Stimulated activated naive CD8-positive, alpha-beta T cell treated with anti-CD3 and anti-CD28 coated beads, Interleukin-15, Interleukin-2, amounts not matched to agents 100 U/mL and 50 U/mL, for 24 hours (primary cell): ENCODE results near the gene KLK6.

Experiments used
- ATAC-seq: fragments of 150-1000 bp; cut with Tn5 transposase; one replicate; pipeline ENCODE4 v1.10.0; 2021
- DNase-seq: peaks from one replicate; pipeline ENCODE4 v3.0.0; 2021

KLK6 gene

GRCh38 chr19:50910722-50911121, 58.7 kb downstream of the KLK6 start:
- no peak for ATAC-seq
- DNase-seq = no peak

DNA sequence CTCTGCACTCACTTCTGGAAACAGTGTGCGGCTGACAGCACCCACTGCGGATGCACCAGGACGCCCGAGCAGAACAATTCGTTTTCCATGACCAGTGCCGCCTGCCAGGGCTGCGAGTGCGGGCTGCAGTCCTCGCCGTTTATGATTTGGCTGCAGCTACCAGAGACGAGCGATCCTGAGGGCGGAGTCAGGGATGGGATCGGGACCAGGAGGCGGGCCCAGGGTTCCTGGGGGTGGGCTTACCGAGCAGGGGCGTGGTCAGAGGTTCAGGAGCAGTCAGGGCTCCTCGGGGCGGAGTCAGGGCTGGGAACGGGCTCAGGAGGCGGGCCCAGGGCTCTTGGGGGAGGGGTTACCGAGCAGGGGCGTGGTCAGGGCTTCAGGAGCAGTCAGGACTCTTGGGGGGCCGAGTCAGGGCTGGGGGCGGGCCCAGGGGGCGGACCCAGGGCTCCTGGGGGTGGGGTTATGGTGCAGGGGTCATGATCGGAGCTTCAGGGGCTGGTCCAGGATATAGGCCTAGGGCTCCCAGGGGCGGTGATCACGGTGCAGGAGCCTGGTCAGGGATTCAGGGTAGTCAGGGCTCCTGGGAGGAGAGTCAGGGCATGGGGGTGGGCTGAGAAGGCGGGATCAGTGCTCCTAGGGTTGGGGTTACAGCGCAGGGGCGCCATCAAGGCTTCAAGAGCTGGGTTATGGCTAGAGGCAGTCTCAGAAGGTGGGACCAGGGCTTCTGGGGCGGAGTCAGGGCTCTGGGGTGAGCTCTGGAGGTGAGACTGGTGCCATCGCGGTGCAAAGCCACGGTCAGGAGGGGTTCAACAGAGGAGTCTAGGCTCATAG, 59.9 kb downstream of the KLK6 start:
- peak; percentile 51 for ATAC-seq
- peak; percentile 57 for DNase-seq
